ENCODE results near the gene MINK1. TPM values are rescaled to one million over a fixed set of nuclear protein-coding genes. Genes with fewer than 3 reads are reported as not detected.

Gene MINK1
- total and polyA plus RNA-seq, 2 of the 13 experiments (the other 11 are each of a cell fraction or from before 2014, with no cell fraction given), result 17.2 to 63.9 TPM

GRCh38 chr17:4837471-4838308 is 4.5 kb downstream of the MINK1 start:
- 84% methylated on average over 13 of the region's 13 CpGs for WGBS (ENCODE audit: low lambda C conversion rate)
- Histone ChIP-seq H3K4me3 (replicated peaks in 1 of 3; ENCODE audit: insufficient read depth in 1 of 3, low read depth in 2 of 3, low read length in 3 of 3) (no peak overlapping the region), H2AFZ (ENCODE audit: low read length) (no peak overlapping the region), H3K9ac (ENCODE audit: insufficient read depth, low read depth, low read length) (no peak overlapping the region; the same call in 1 of the 2 replicates), H3K9me3 (ENCODE audit: low read length) (no peaks in the 10 kb centered on the region), H4K20me1 (ENCODE audit: insufficient read depth, low read length) (peaks cover 30% of the 10 kb centered on the region), H3K79me2 (ENCODE audit: insufficient read depth, low read length) (peaks cover 84% of the 10 kb centered on the region), H3K36me3 (replicated peaks in 1 of 2; ENCODE audit: control insufficient read depth in 1 of 2, insufficient read depth in 2 of 2, low read length in 2 of 2) (peaks cover 2 to 19% of the 10 kb centered on the region in 2 experiments; a peak in 3 of 5 replicates), H3K4me1 (ENCODE audit: insufficient read depth, low read length) (peaks cover 62% of the 10 kb centered on the region), H3K27ac (ENCODE audit: extremely low read length, insufficient read depth, low read length) (no peak overlapping the region), H3K27me3 (ENCODE audit: control insufficient read depth in 1 of 2, insufficient read depth in 2 of 2, low read length in 2 of 2) (no peaks in the 10 kb centered on the region), H3K4me2 (ENCODE audit: low read depth, low read length) (no peak overlapping the region)
- in situ Hi-C loops (cut with HindIII; ENCODE audit: extremely low pct_ligation_motif_present, low pct_unique_long_range_greater_than_20kb), result no loop called here
- TF ChIP-seq ZNF263 (CRISPR knock-in tag; IDR thresholded peaks at IDR 0.05), result peak; percentile 66; the same call in 1 of the 2 replicates
- no peak for TF ChIP-seq ZNF605 (CRISPR knock-in tag; IDR thresholded peaks at IDR 0.05)
- intact Hi-C loops (cut with micrococcal nuclease; ENCODE audit: unreplicated experiment), result loop anchor here (10.0 kb wide), 1 partner anchor 47 kb away; no protein-coding TSS in a partner anchor
- POLR2A ChIA-PET, result interaction anchor here (0.9 to 1.4 kb wide), 2 partner anchors 31 to 129 kb away, joined by 3 read pairs; partner anchors contain the start of gene PLD2
- ATAC-seq (no peak), DNase-seq (ENCODE audit: low spot score) (no peak), FAIRE-seq (no peak)
- CTCF ChIA-PET (ENCODE audit: low intra/inter-chr PET ratio, low total read pairs), result no interaction called here
- BruUV-seq (replicated peaks), result no TSS peak

- DNase-seq (ENCODE audit: low spot score) (no peak), ATAC-seq (no peak), FAIRE-seq (no peak)
- Histone ChIP-seq H3K4me2 (ENCODE audit: low read depth, low read length) (no peak overlapping the region), H3K79me2 (ENCODE audit: insufficient read depth, low read length) (peaks cover 88% of the 10 kb centered on the region), H3K9me3 (ENCODE audit: low read length) (no peaks in the 10 kb centered on the region), H3K9ac (ENCODE audit: insufficient read depth, low read depth, low read length) (no peak overlapping the region), H3K36me3 (replicated peaks in 1 of 2; ENCODE audit: control insufficient read depth in 1 of 2, insufficient read depth in 2 of 2, low read length in 2 of 2) (peaks cover 2 to 19% of the 10 kb centered on the region in 2 experiments; a peak in 3 of 5 replicates), H3K4me3 (replicated peaks in 1 of 3; ENCODE audit: insufficient read depth in 1 of 3, low read depth in 2 of 3, low read length in 3 of 3) (no peak overlapping the region), H3K27me3 (ENCODE audit: control insufficient read depth in 1 of 2, insufficient read depth in 2 of 2, low read length in 2 of 2) (no peaks in the 10 kb centered on the region), H3K27ac (ENCODE audit: extremely low read length, insufficient read depth, low read length) (no peak overlapping the region), H2AFZ (ENCODE audit: low read length) (no peak overlapping the region), H3K4me1 (ENCODE audit: insufficient read depth, low read length) (peaks cover 62% of the 10 kb centered on the region), H4K20me1 (ENCODE audit: insufficient read depth, low read length) (peaks cover 34% of the 10 kb centered on the region)
- BruUV-seq (replicated peaks), result no TSS peak
- WGBS (ENCODE audit: low lambda C conversion rate), result 98% methylated on average over 3 of the region's 3 CpGs
- intact Hi-C loops (cut with micrococcal nuclease; ENCODE audit: unreplicated experiment), result loop anchor here (10.0 kb wide), 1 partner anchor 46 kb away; no protein-coding TSS in a partner anchor
- POLR2A ChIA-PET, result interaction anchor here (0.9 to 1.4 kb wide), 2 partner anchors 32 to 129 kb away, joined by 3 read pairs; partner anchors contain the start of gene PLD2
- CTCF ChIA-PET (ENCODE audit: low intra/inter-chr PET ratio, low total read pairs), result no interaction called here
- in situ Hi-C loops (cut with HindIII; ENCODE audit: extremely low pct_ligation_motif_present, low pct_unique_long_range_greater_than_20kb), result no loop called here
- TF ChIP-seq NR2F6 (IDR thresholded peaks at IDR 0.05) (no peak), NR2F6 (CRISPR knock-in tag; IDR thresholded peaks at IDR 0.05) (no peak), AHDC1 (CRISPR knock-in tag; IDR thresholded peaks at IDR 0.05; ENCODE audit: borderline replicate concordance) (no peak), KLF11 (CRISPR knock-in tag; IDR thresholded peaks at IDR 0.05) (no peak), CCAR2 (optimal IDR thresholded peaks at IDR 0.05; ENCODE audit: low read depth, low read length) (no peak), PAX8 (CRISPR knock-in tag; IDR thresholded peaks at IDR 0.05; ENCODE audit: borderline replicate concordance) (no peak)
These were observed 5.2 kb downstream of the MINK1 start for GRCh38 chr17:4838309-4838785.
